Subcutaneous adipose tissue (tissue), 4 donors: Measurements from ENCODE around the gene ABCA3. TPM values are rescaled to one million over a fixed set of nuclear protein-coding genes. Genes with fewer than 3 reads are reported as not detected.

ENCODE experiments used
- CTCF ChIP-seq: fragments of 450-650 bp; IDR thresholded peaks from one replicate; pipeline ENCODE4 v1.5.1; 2016; ENCODE audit warnings: low read depth, mild to moderate bottlenecking, control low read depth, antibody characterized with exemption, moderate library complexity
- total RNA-seq, 4 donors: library from RNA; depleted of rRNA; stranded (reverse); fragments of >200 nt; gene quantifications; one replicate each; pipeline ENCODE4 v1.1.0, GENCODE V29; 2016

Gene ABCA3
- total RNA-seq, 4 donors from 2014 or later = 7.0 to 24.9 (median 9.5) TPM

GRCh38 chr16:2299915-2300192 is 40.7 kb downstream of the ABCA3 start:
- TF ChIP-seq CTCF = no peak

- TF ChIP-seq CTCF = no peak
These were observed 41.2 kb downstream of the ABCA3 start for GRCh38 chr16:2299121-2299914.

- TF ChIP-seq CTCF = no peak
These were observed 41.9 kb downstream of the ABCA3 start for GRCh38 chr16:2298621-2299020.

GRCh38 chr16:2297506-2297860 is 43.0 kb downstream of the ABCA3 start:
- TF ChIP-seq CTCF = no peak

- no peak for TF ChIP-seq CTCF
These were observed 43.6 kb downstream of the ABCA3 start for GRCh38 chr16:2296661-2297505.

- TF ChIP-seq CTCF = no peak
These were observed 45.3 kb downstream of the ABCA3 start for GRCh38 chr16:2295056-2295798.

GRCh38 chr16:2292221-2292620 is 48.3 kb downstream of the ABCA3 start:
- no peak for TF ChIP-seq CTCF
